Muscle layer of duodenum (tissue), 2 donors: ENCODE results near the gene ARID1A.
A peak's percentile ranks its signal among the peaks of the same experiment; 100 is the strongest.

ENCODE experiments used
- H3K27ac ChIP-seq: one replicate; pipeline ENCODE4 v1.7.0; 2013; ENCODE audit warnings: mild to moderate bottlenecking, low read length
- H3K27me3 ChIP-seq: one replicate; pipeline ENCODE4 v1.7.0; 2013; ENCODE audit warnings: low read depth, mild to moderate bottlenecking, control low read depth, low read length
- H3K36me3 ChIP-seq, 2 donors: one replicate each; pipeline ENCODE4 v1.7.0; 2013; ENCODE audit warnings: low read length in 2 of 2, control low read depth in 1 of 2, mild to moderate bottlenecking in 1 of 2; ENCODE audit not compliant: insufficient read depth in 2 of 2, control insufficient read depth in 1 of 2
- H3K4me1 ChIP-seq, 2 donors: one replicate each; pipeline ENCODE4 v1.7.0; 2013; ENCODE audit warnings: low read length in 2 of 2, mild to moderate bottlenecking in 2 of 2, control low read depth in 1 of 2, moderate library complexity in 1 of 2; ENCODE audit not compliant: insufficient read depth in 2 of 2, control insufficient read depth in 1 of 2
- H3K4me3 ChIP-seq, 2 donors: one replicate each; pipeline ENCODE4 v1.7.0; 2013; ENCODE audit warnings: low read length in 2 of 2, low read depth in 1 of 2, mild to moderate bottlenecking in 1 of 2
- H3K9me3 ChIP-seq, 2 donors: one replicate each; pipeline ENCODE4 v1.7.0; 2013; ENCODE audit warnings: low read length in 2 of 2, control low read depth in 1 of 2, mild to moderate bottlenecking in 1 of 2; ENCODE audit not compliant: control insufficient read depth in 1 of 2
- donor health status: healthy.

Gene ARID1A

GRCh38 chr1:26771643-26772321 is 76.0 kb downstream of the ARID1A start:
- Histone ChIP-seq H3K27ac (peak overlapping the region; percentile 50), H3K4me1 (peaks cover 15 to 33% of the 10 kb centered on the region in 2 donors), H3K4me3 (no peak overlapping the region), H3K9me3 (no peaks in the 10 kb centered on the region), H3K36me3 (peaks cover 84 to 88% of the 10 kb centered on the region in 2 donors), H3K27me3 (no peaks in the 10 kb centered on the region)

- Histone ChIP-seq H3K4me3 (no peak overlapping the region), H3K36me3 (peaks cover 79 to 81% of the 10 kb centered on the region in 2 donors), H3K27me3 (no peaks in the 10 kb centered on the region), H3K9me3 (no peaks in the 10 kb centered on the region), H3K4me1 (peaks cover 15 to 28% of the 10 kb centered on the region in 2 donors), H3K27ac (peak overlapping the region; percentile 50)
Observed at GRCh38 chr1:26772687-26773086, 76.9 kb downstream of the ARID1A start.

GRCh38 chr1:26774462-26774861 is 78.6 kb downstream of the ARID1A start:
- peaks cover 74 to 79% of the 10 kb centered on the region in 2 donors for H3K36me3 ChIP-seq
- no peak overlapping the region for H3K27ac ChIP-seq
- no peak overlapping the region for H3K4me3 ChIP-seq
- no peaks in the 10 kb centered on the region for H3K9me3 ChIP-seq
- H3K4me1 ChIP-seq = peaks cover 13 to 17% of the 10 kb centered on the region in 2 donors
- H3K27me3 ChIP-seq = no peaks in the 10 kb centered on the region

GRCh38 chr1:26775666-26776065 is 79.9 kb downstream of the ARID1A start:
- no peak overlapping the region for H3K27ac ChIP-seq
- no peaks in the 10 kb centered on the region for H3K27me3 ChIP-seq
- peaks cover 82 to 83% of the 10 kb centered on the region in 2 donors for H3K36me3 ChIP-seq
- H3K4me1 ChIP-seq = peaks cover 13 to 17% of the 10 kb centered on the region in 2 donors
- H3K4me3 ChIP-seq = no peak overlapping the region
- no peaks in the 10 kb centered on the region for H3K9me3 ChIP-seq

- Histone ChIP-seq H3K27ac (no peak overlapping the region), H3K4me3 (no peak overlapping the region), H3K4me1 (peaks cover 14 to 36% of the 10 kb centered on the region in 2 donors), H3K9me3 (no peaks in the 10 kb centered on the region), H3K27me3 (no peaks in the 10 kb centered on the region), H3K36me3 (peaks cover 50 to 66% of the 10 kb centered on the region in 2 donors)
Observed at GRCh38 chr1:26779098-26779668, 83.4 kb downstream of the ARID1A start.

GRCh38 chr1:26780344-26780957 is 84.6 kb downstream of the ARID1A start:
- peaks cover 39 to 53% of the 10 kb centered on the region in 2 donors for H3K36me3 ChIP-seq
- H3K4me3 ChIP-seq = no peak overlapping the region
- no peaks in the 10 kb centered on the region for H3K9me3 ChIP-seq
- H3K27ac ChIP-seq = no peak overlapping the region
- H3K4me1 ChIP-seq = peaks cover 16 to 48% of the 10 kb centered on the region in 2 donors
- H3K27me3 ChIP-seq = no peaks in the 10 kb centered on the region

- peaks cover 34 to 47% of the 10 kb centered on the region in 2 donors for H3K36me3 ChIP-seq
- no peak overlapping the region for H3K4me3 ChIP-seq
- no peak overlapping the region for H3K27ac ChIP-seq
- H3K4me1 ChIP-seq = peaks cover 23 to 51% of the 10 kb centered on the region in 2 donors
- no peaks in the 10 kb centered on the region for H3K27me3 ChIP-seq
- no peaks in the 10 kb centered on the region for H3K9me3 ChIP-seq
Observed at GRCh38 chr1:26781206-26781825, 85.5 kb downstream of the ARID1A start.

- peaks cover 31 to 61% of the 10 kb centered on the region in 2 donors for H3K4me1 ChIP-seq
Observed at GRCh38 chr1:26782521-26783212, 86.9 kb downstream of the ARID1A start.

GRCh38 chr1:26783646-26784022 is 87.8 kb downstream of the ARID1A start:
- Histone ChIP-seq H3K27ac (no peak overlapping the region), H3K4me1 (peaks cover 31 to 61% of the 10 kb centered on the region in 2 donors), H3K4me3 (no peak overlapping the region), H3K36me3 (peaks cover 32 to 36% of the 10 kb centered on the region in 2 donors), H3K9me3 (no peaks in the 10 kb centered on the region), H3K27me3 (no peaks in the 10 kb centered on the region)

More at GRCh38 chr1:26782521-26783212, 86.9 kb downstream of the ARID1A start:
- no peaks in the 10 kb centered on the region for H3K9me3 ChIP-seq
- no peak overlapping the region for H3K4me3 ChIP-seq
- peaks cover 36 to 40% of the 10 kb centered on the region in 2 donors for H3K36me3 ChIP-seq
- H3K27ac ChIP-seq = no peak overlapping the region
- no peaks in the 10 kb centered on the region for H3K27me3 ChIP-seq

GRCh38 chr1:26784023-26784871 is 88.4 kb downstream of the ARID1A start:
- Histone ChIP-seq H3K36me3 (peaks cover 25 to 30% of the 10 kb centered on the region in 2 donors), H3K4me1 (peaks cover 31 to 61% of the 10 kb centered on the region in 2 donors), H3K27ac (peak overlapping the region; percentile 11), H3K27me3 (no peaks in the 10 kb centered on the region), H3K4me3 (no peak overlapping the region), H3K9me3 (no peaks in the 10 kb centered on the region)
